Measurements from ENCODE around the gene CR2. TPM values are rescaled to one million over a fixed set of nuclear protein-coding genes. Genes with fewer than 3 reads are reported as not detected.
"Not testable (repeated sequence)": the region's sequence is repeated elsewhere in the genome, so short reads cannot be mapped to it uniquely, and the experiment has no call there.

Gene CR2
- total RNA-seq, 1 donor from 2014 or later = 0.12 TPM

DNA sequence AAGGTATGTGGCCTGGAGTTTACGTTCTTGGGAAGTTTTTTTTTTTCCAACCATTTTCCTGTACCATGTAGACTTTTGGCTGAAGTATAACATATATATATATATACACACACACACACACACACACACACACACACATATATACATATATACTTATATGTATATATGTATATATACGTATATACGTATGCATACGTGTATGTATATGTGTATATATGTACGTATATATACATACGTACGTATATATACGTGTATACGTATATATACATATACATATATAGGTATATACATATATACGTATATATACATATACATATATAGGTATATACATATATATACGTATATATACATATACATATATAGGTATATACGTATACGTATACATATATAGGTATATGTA is 60.8 kb downstream of the CR2 start:
- ATAC-seq (no peak), DNase-seq (no peak)
- Histone ChIP-seq H3K4me3 (no peak overlapping the region), H3K27me3 (no peaks in the 10 kb centered on the region), H3K36me3 (no peaks in the 10 kb centered on the region), H3K9me3 (no peaks in the 10 kb centered on the region), H3K4me1 (no peaks in the 10 kb centered on the region), H3K27ac (no peak overlapping the region)
- TF ChIP-seq, protein P1, sequence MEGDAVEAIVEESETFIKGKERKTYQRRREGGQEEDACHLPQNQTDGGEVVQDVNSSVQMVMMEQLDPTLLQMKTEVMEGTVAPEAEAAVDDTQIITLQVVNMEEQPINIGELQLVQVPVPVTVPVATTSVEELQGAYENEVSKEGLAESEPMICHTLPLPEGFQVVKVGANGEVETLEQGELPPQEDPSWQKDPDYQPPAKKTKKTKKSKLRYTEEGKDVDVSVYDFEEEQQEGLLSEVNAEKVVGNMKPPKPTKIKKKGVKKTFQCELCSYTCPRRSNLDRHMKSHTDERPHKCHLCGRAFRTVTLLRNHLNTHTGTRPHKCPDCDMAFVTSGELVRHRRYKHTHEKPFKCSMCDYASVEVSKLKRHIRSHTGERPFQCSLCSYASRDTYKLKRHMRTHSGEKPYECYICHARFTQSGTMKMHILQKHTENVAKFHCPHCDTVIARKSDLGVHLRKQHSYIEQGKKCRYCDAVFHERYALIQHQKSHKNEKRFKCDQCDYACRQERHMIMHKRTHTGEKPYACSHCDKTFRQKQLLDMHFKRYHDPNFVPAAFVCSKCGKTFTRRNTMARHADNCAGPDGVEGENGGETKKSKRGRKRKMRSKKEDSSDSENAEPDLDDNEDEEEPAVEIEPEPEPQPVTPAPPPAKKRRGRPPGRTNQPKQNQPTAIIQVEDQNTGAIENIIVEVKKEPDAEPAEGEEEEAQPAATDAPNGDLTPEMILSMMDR (IDR thresholded peaks at IDR 0.05) = no peak
- intact Hi-C loops (cut with DNase I) = no loop called here

- H3K4me3 ChIP-seq = no peak overlapping the region
- no peaks in the 10 kb centered on the region for H3K4me1 ChIP-seq
- H3K36me3 ChIP-seq = no peaks in the 10 kb centered on the region
- no peaks in the 10 kb centered on the region for H3K27me3 ChIP-seq
- intact Hi-C loops (cut with DNase I) = no loop called here
- ATAC-seq (no peak), DNase-seq (no peak)
- H3K9me3 ChIP-seq = no peaks in the 10 kb centered on the region
- TF ChIP-seq, protein P1 (IDR thresholded peaks at IDR 0.05) = no peak
- H3K27ac ChIP-seq = no peak overlapping the region
These were observed 62.6 kb downstream of the CR2 start for GRCh38 chr1:207516729-207517128.

- ATAC-seq (no peak), DNase-seq (no peak)
- Histone ChIP-seq H3K9me3 (no peaks in the 10 kb centered on the region), H3K27me3 (no peaks in the 10 kb centered on the region), H3K27ac (no peak overlapping the region), H3K36me3 (no peaks in the 10 kb centered on the region), H3K4me3 (no peak overlapping the region), H3K4me1 (no peaks in the 10 kb centered on the region)
- TF ChIP-seq, protein P1 (IDR thresholded peaks at IDR 0.05) = no peak
- intact Hi-C loops (cut with DNase I) = no loop called here
These were observed 64.6 kb downstream of the CR2 start for GRCh38 chr1:207518608-207519236.

DNA sequence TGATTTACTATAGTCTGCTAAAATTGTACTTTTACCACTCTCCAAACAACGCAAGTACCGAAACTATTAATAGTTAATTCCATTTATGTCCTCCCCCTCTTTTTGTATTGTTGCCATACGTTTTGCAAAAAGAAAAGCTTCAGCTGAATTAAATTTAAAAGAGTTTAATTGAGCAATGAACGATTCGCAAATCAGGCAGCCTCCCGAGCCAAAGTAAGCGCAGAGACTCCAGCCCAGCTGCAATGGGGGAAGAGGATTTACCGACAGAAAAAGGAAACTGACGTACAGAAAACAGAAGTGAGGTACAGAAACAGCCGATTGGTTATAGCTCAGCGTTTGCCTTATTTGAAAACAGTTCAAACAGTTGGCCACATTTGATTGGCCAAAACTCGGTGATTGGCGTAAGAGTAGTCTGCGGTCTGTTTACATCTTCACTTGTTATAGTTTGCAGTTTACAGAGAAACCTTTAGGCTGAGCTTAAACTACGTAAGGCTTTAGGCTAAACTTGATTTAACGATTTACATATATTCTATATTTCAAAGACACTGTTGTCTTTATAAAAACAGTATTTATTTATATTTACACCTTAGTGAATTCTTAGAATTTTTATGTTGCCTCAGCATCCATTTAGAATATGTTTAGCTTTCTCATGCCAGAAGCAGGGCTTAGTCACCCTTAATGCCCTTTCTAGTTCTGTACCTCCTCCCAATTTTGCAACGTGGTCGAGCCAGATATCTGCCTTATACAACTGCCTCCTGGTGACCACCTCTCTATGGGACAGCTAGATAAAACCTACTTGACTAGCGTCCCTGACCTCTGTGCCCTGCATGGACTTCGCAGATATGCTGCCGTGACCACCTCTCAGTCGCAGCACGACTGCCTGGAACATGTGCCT is 65.6 kb downstream of the CR2 start:
- Histone ChIP-seq H3K27ac (no peak overlapping the region), H3K9me3 (no peaks in the 10 kb centered on the region), H3K27me3 (no peaks in the 10 kb centered on the region), H3K4me3 (no peak overlapping the region), H3K4me1 (no peaks in the 10 kb centered on the region), H3K36me3 (no peaks in the 10 kb centered on the region)
- ATAC-seq = no peak
- TF ChIP-seq, protein P1 (IDR thresholded peaks at IDR 0.05) = no peak
- intact Hi-C loops (cut with DNase I) = no loop called here
- no peak for DNase-seq

- H3K9me3 ChIP-seq; H3K36me3 ChIP-seq; H3K27me3 ChIP-seq; intact Hi-C loops (cut with DNase I); ATAC-seq; DNase-seq; H3K4me1 ChIP-seq; H3K4me3 ChIP-seq; H3K27ac ChIP-seq: not testable (repeated sequence)
These were observed 66.5 kb downstream of the CR2 start for GRCh38 chr1:207520400-207521345.

DNA sequence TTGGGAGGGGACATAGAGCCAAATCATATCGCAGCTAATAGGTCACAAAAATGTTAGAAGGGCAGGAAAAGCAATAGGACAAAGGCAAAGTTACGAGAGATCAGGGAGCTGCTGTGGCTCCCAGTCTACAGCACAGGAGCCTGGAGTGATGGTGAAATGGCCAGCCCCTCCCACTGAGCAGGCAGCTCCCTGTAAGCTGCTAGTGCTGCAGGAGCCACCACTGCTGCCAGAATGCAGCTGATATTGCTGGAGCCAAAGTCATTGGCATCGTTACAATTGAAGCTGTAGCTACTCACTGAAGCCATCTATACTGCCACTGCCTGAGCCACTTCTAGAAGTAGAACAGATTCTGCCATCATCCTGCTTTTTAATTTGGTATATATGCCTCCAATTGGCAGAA is 71.1 kb downstream of the CR2 start:
- intact Hi-C loops (cut with DNase I); H3K4me3 ChIP-seq; H3K27me3 ChIP-seq; H3K4me1 ChIP-seq; ATAC-seq; H3K9me3 ChIP-seq; H3K36me3 ChIP-seq; DNase-seq; H3K27ac ChIP-seq: not testable (repeated sequence)

GRCh38 chr1:207528401-207528800 is 74.3 kb downstream of the CR2 start:
- H3K36me3 ChIP-seq; H3K27me3 ChIP-seq; H3K27ac ChIP-seq; intact Hi-C loops (cut with DNase I); H3K4me3 ChIP-seq; H3K4me1 ChIP-seq; DNase-seq; H3K9me3 ChIP-seq: not testable (repeated sequence)
- peak; percentile 65 for ATAC-seq

- H3K36me3 ChIP-seq; ATAC-seq; H3K9me3 ChIP-seq; H3K4me1 ChIP-seq; H3K27me3 ChIP-seq; DNase-seq; intact Hi-C loops (cut with DNase I); H3K4me3 ChIP-seq; H3K27ac ChIP-seq: not testable (repeated sequence)
These were observed 82.1 kb downstream of the CR2 start for GRCh38 chr1:207536263-207536662.

Data from upper lobe of right lung (tissue), 1 donor.